DND-41 (cell line): ENCODE data around the gene ZBTB11.
"Not testable (repeated sequence)": the region's sequence is repeated elsewhere in the genome, so short reads cannot be mapped to it uniquely, and the experiment has no call there.

Source experiments
- EZH2 ChIP-seq: IDR thresholded peaks from 3 replicates; pipeline ENCODE4 v1.6.1; 2012; ENCODE audit warnings: borderline replicate concordance, low read depth, mild to moderate bottlenecking, moderate library complexity, low read length, inconsistent platforms; ENCODE audit not compliant: severe bottlenecking
- TF ChIP-seq, protein P1 (sequence below): IDR thresholded peaks from 2 replicates; pipeline ENCODE4 v1.5.1; 2012; ENCODE audit warnings: borderline replicate concordance, low read length, moderate library complexity, mild to moderate bottlenecking; ENCODE audit not compliant: poor library complexity, severe bottlenecking; ENCODE audit errors: extremely low read depth

DNA sequence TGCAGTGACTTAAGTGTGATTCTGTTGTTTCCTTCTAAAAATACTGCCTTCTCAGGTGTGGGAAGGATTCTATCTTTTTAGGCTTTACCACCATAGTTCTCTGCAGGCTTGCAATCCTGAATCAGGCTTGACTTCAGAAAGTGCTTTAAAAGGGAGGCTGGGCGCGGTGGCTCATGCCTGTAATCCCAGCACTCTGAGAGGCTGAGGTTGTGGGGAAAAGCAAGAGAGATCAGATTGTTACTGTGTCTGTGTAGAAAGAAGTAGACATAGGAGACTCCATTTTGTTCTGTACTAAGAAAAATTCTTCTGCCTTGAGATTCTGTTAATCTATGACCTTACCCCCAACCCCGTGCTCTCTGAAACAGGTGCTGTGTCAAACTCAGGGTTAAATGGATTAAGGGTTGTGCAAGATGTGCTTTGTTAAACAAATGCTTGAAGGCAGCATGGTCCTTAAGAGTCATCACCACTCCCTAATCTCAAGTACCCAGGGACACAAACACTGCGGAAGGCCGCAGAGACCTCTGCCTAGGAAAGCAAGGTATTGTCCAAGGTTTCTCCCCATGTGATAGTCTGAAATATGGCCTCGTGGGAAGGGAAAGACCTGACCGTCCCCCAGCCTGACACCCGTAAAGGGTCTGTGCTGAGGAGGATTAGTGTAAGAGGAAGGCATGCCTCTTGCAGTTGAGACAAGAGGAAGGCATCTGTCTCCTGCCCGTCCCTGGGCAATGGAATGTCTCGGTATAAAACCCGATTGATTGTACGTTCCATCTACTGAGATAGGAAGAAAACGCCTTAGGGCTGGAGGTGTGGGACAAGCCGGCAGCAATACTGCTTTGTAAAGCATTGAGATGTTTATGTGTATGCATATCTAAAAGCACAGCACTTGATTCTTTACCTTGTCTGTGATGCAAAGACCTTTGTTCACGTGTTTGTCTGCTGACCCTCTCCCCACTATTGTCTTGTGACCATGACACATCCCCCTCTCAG, 15.0 kb upstream of the ZBTB11 start:
- TF ChIP-seq, protein P1, sequence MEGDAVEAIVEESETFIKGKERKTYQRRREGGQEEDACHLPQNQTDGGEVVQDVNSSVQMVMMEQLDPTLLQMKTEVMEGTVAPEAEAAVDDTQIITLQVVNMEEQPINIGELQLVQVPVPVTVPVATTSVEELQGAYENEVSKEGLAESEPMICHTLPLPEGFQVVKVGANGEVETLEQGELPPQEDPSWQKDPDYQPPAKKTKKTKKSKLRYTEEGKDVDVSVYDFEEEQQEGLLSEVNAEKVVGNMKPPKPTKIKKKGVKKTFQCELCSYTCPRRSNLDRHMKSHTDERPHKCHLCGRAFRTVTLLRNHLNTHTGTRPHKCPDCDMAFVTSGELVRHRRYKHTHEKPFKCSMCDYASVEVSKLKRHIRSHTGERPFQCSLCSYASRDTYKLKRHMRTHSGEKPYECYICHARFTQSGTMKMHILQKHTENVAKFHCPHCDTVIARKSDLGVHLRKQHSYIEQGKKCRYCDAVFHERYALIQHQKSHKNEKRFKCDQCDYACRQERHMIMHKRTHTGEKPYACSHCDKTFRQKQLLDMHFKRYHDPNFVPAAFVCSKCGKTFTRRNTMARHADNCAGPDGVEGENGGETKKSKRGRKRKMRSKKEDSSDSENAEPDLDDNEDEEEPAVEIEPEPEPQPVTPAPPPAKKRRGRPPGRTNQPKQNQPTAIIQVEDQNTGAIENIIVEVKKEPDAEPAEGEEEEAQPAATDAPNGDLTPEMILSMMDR, result not testable (repeated sequence)
- not testable (repeated sequence) for TF ChIP-seq EZH2
